Suprapubic skin (tissue), 4 donors: ENCODE measurements around the gene NCAPD3. TPM values are rescaled to one million over a fixed set of nuclear protein-coding genes. Genes with fewer than 3 reads are reported as not detected.
"Not testable (repeated sequence)": the region's sequence is repeated elsewhere in the genome, so short reads cannot be mapped to it uniquely, and the experiment has no call there.

ENCODE experiments used
- DNase-seq, 2 donors: peaks; one replicate each; pipeline ENCODE4 v3.0.0-alpha.2; 2019; ENCODE audit warnings: low spot score in 2 of 2
- H3K27ac ChIP-seq: fragments of 200-600 bp; sonication (generic); one replicate; pipeline ENCODE4 v1.5.1; 2019
- H3K27me3 ChIP-seq: fragments of 200-600 bp; sonication (generic); one replicate; pipeline ENCODE4 v1.5.1; 2019
- H3K36me3 ChIP-seq: fragments of 200-600 bp; sonication (generic); one replicate; pipeline ENCODE4 v1.5.1; 2019
- H3K4me1 ChIP-seq: fragments of 200-600 bp; sonication (generic); one replicate; pipeline ENCODE4 v1.5.1; 2019
- H3K4me3 ChIP-seq: fragments of 200-600 bp; sonication (generic); one replicate; pipeline ENCODE4 v1.5.1; 2019; ENCODE audit warnings: mild to moderate bottlenecking
- H3K9me3 ChIP-seq: fragments of 200-600 bp; sonication (generic); one replicate; pipeline ENCODE4 v1.5.1; 2019
- CTCF ChIP-seq, 2 donors: fragments of 200-600 bp in 1 of 2; fragments of 450-650 bp in 1 of 2; sonication (generic) in 1 of 2; IDR thresholded peaks; one replicate each; pipeline ENCODE4 v1.5.1; 2016 to 2019; ENCODE audit warnings: antibody characterized with exemption in 2 of 2, mild to moderate bottlenecking in 1 of 2, moderate library complexity in 1 of 2
- EP300 ChIP-seq: sonication (generic); formaldehyde crosslinking; IDR thresholded peaks from one replicate; pipeline ENCODE4 v1.6.1; 2017; ENCODE audit warnings: antibody characterized with exemption
- POLR2A ChIP-seq, 2 donors: fragments of 450-650 bp; IDR thresholded peaks; one replicate each; pipeline ENCODE4 v1.6.1; 2017; ENCODE audit warnings: antibody characterized with exemption in 2 of 2, mild to moderate bottlenecking in 2 of 2, moderate library complexity in 2 of 2
- POLR2AphosphoS5 ChIP-seq, 3 donors: sonication (generic); formaldehyde crosslinking; IDR thresholded peaks; one replicate each; pipeline ENCODE4 v1.6.1; 2017; ENCODE audit warnings: antibody characterized with exemption in 3 of 3
- WGBS: methylation state at CpG from one replicate; pipeline ENCODE4 v1.1.5; 2018; 5-methylcytosine and 5-hydroxymethylcytosine counted together
- total RNA-seq, 4 donors: library from RNA; depleted of rRNA; stranded (reverse); fragments of >200 nt; gene quantifications; one replicate each; pipeline ENCODE4 v1.1.0, GENCODE V29; 2016

The NCAPD3 gene
- total RNA-seq, 4 donors from 2014 or later = 26.8 to 37.6 (median 30.8) TPM

GRCh38 chr11:134120921-134121526 lies 102.7 kb downstream of the NCAPD3 start:
- Histone ChIP-seq H3K4me3 (peak overlapping the region; percentile 22), H3K27ac (peak overlapping the region; percentile 79), H3K9me3 (no peaks in the 10 kb centered on the region), H3K36me3 (no peaks in the 10 kb centered on the region), H3K4me1 (peaks cover 51% of the 10 kb centered on the region), H3K27me3 (peaks cover 4% of the 10 kb centered on the region)
- TF ChIP-seq POLR2AphosphoS5 (IDR thresholded peaks at IDR 0.05) (peak in 1 of 3 donors; percentile 3), POLR2A (IDR thresholded peaks at IDR 0.05) (no peak)
- WGBS = 4% methylated on average over 9 of the region's 9 CpGs
- DNase-seq = no peak

- no peak for DNase-seq
- Histone ChIP-seq H3K27me3 (peaks cover 4% of the 10 kb centered on the region), H3K36me3 (no peaks in the 10 kb centered on the region), H3K4me1 (peaks cover 44% of the 10 kb centered on the region), H3K4me3 (peak overlapping the region; percentile 22), H3K27ac (peak overlapping the region; percentile 79), H3K9me3 (no peaks in the 10 kb centered on the region)
- 20% methylated on average over 13 of the region's 13 CpGs for WGBS
- TF ChIP-seq POLR2AphosphoS5 (IDR thresholded peaks at IDR 0.05) = no peak
- TF ChIP-seq EP300 = no peak
- no peak for TF ChIP-seq POLR2A (IDR thresholded peaks at IDR 0.05)
- TF ChIP-seq CTCF (IDR thresholded peaks at IDR 0.05) = no peak
Observed at GRCh38 chr11:134120143-134120850, 103.5 kb downstream of the NCAPD3 start.

GRCh38 chr11:134119094-134119493 lies 104.7 kb downstream of the NCAPD3 start:
- peaks cover 33% of the 10 kb centered on the region for H3K4me1 ChIP-seq
- TF ChIP-seq CTCF (IDR thresholded peaks at IDR 0.05) (no peak), POLR2A (IDR thresholded peaks at IDR 0.05) (no peak), EP300 (no peak), POLR2AphosphoS5 (IDR thresholded peaks at IDR 0.05) (no peak)
- H3K36me3 ChIP-seq = no peaks in the 10 kb centered on the region
- no peak for DNase-seq
- H3K27ac ChIP-seq = no peak overlapping the region
- no peaks in the 10 kb centered on the region for H3K27me3 ChIP-seq
- whole genome bisulfite sequencing = 76% methylated on average over 3 of the region's 3 CpGs
- H3K9me3 ChIP-seq = no peaks in the 10 kb centered on the region
- no peak overlapping the region for H3K4me3 ChIP-seq

GRCh38 chr11:134118006-134118405 lies 105.8 kb downstream of the NCAPD3 start:
- Histone ChIP-seq H3K27me3 (no peaks in the 10 kb centered on the region), H3K9me3 (no peaks in the 10 kb centered on the region), H3K4me1 (peaks cover 31% of the 10 kb centered on the region), H3K36me3 (no peaks in the 10 kb centered on the region), H3K27ac (no peak overlapping the region), H3K4me3 (no peak overlapping the region)
- DNase-seq = no peak
- no peak for TF ChIP-seq CTCF (IDR thresholded peaks at IDR 0.05)
- no peak for TF ChIP-seq POLR2AphosphoS5 (IDR thresholded peaks at IDR 0.05)
- TF ChIP-seq EP300 = no peak
- no peak for TF ChIP-seq POLR2A (IDR thresholded peaks at IDR 0.05)

- H3K4me1 ChIP-seq = peaks cover 20% of the 10 kb centered on the region
- H3K36me3 ChIP-seq = no peaks in the 10 kb centered on the region
- H3K4me3 ChIP-seq = no peak overlapping the region
- TF ChIP-seq POLR2A (IDR thresholded peaks at IDR 0.05) (no peak), EP300 (no peak), POLR2AphosphoS5 (IDR thresholded peaks at IDR 0.05) (no peak), CTCF (IDR thresholded peaks at IDR 0.05) (no peak)
- H3K27me3 ChIP-seq = no peaks in the 10 kb centered on the region
- H3K27ac ChIP-seq = no peak overlapping the region
- 97% methylated on average over 1 of the region's 1 CpG for WGBS
- no peak for DNase-seq
- H3K9me3 ChIP-seq = no peaks in the 10 kb centered on the region
Observed at GRCh38 chr11:134116210-134116609, 107.6 kb downstream of the NCAPD3 start.

GRCh38 chr11:134113787-134114186 lies 110.0 kb downstream of the NCAPD3 start:
- 86% methylated on average over 1 of the region's 1 CpG for WGBS
- H3K27me3 ChIP-seq, H3K9me3 ChIP-seq, DNase-seq, H3K27ac ChIP-seq, H3K4me1 ChIP-seq, H3K4me3 ChIP-seq, H3K36me3 ChIP-seq: not testable (repeated sequence)
